Testis (tissue), 2 donors: ENCODE measurements around the gene SUPT3H.

Experiments used
- POLR2A ChIP-seq: fragments of 450-650 bp; IDR thresholded peaks from one replicate; pipeline ENCODE4 v1.6.1; 2017; ENCODE audit warnings: antibody characterized with exemption, mild to moderate bottlenecking, moderate library complexity
- TF ChIP-seq, protein P1 (sequence below), 3 experiments: fragments of 450-650 bp in 2 of 3; fragments of 200-600 bp in 1 of 3; sonication (generic) in 1 of 3; IDR thresholded peaks; one replicate each; pipeline ENCODE4 v1.5.1; 2016 to 2019; ENCODE audit warnings: antibody characterized with exemption in 3 of 3, mild to moderate bottlenecking in 2 of 3, moderate library complexity in 1 of 3

DNA sequence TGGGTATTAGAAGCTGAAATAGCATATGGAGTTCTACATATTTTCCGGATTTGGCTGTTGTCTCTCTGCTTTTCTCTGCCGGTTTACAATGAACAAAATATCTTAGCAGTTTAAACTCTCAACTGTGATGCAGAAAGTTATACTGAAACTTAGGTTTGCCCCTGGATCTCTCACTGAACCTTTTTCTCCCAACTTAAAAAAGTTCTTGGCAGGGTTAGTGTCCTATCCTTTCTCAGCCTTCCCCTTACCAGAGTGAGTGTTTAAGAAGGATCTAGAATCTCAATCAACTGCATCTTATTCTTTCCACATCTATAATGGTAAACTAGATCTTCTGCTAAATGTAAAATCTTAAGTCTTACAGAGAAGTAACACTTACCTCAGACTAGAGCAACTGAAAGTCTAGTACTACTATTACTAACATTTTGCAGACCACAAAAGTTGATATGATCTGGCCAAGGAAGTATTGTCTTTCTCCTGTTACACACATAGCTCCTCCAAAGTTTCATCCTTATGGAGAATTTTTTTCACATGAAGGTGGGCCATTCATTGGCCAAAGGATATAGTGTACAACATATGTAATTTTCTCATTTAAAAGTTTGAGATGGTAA lies 441.9 kb downstream of the SUPT3H start:
- TF ChIP-seq, protein P1, sequence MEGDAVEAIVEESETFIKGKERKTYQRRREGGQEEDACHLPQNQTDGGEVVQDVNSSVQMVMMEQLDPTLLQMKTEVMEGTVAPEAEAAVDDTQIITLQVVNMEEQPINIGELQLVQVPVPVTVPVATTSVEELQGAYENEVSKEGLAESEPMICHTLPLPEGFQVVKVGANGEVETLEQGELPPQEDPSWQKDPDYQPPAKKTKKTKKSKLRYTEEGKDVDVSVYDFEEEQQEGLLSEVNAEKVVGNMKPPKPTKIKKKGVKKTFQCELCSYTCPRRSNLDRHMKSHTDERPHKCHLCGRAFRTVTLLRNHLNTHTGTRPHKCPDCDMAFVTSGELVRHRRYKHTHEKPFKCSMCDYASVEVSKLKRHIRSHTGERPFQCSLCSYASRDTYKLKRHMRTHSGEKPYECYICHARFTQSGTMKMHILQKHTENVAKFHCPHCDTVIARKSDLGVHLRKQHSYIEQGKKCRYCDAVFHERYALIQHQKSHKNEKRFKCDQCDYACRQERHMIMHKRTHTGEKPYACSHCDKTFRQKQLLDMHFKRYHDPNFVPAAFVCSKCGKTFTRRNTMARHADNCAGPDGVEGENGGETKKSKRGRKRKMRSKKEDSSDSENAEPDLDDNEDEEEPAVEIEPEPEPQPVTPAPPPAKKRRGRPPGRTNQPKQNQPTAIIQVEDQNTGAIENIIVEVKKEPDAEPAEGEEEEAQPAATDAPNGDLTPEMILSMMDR (IDR thresholded peaks at IDR 0.05) = no peak
- no peak for TF ChIP-seq POLR2A
